GM12872 (cell line): Measurements from ENCODE around the gene RNFT2.

Source experiments
- CTCF ChIP-seq: IDR thresholded peaks from 3 replicates; pipeline ENCODE4 v1.5.1; 2011; ENCODE audit warnings: low read depth, mild to moderate bottlenecking, low read length, moderate library complexity; ENCODE audit not compliant: insufficient read depth

The RNFT2 gene

GRCh38 chr12:116813271-116814041 is 75.3 kb downstream of the RNFT2 start:
- TF ChIP-seq CTCF, result no peak

DNA sequence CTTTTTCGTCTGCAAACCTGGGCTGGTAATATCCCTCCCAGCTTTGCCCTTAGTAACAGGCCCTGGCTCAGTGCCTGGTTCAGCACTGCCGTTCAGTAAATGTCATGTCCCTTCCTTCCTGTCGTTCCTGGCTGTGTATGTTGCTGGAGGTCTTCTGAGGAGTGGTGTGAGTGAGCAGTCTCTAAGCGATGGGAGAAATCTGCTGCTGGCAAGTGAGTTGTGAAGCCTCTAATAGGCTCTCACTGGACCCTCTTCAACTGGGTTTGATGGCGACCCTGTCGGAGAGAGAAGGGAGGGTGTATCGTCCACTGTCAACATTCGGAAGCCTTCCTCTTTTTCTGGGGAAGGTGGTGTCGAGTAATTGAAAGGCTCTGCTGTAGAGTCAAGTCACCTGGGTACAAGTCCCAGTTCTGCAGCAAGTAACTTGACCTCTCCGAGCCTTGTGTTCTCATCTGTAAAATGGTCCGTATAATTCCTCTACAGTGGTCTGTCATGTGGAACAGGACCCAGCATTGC is 80.3 kb downstream of the RNFT2 start:
- no peak for TF ChIP-seq CTCF

DNA sequence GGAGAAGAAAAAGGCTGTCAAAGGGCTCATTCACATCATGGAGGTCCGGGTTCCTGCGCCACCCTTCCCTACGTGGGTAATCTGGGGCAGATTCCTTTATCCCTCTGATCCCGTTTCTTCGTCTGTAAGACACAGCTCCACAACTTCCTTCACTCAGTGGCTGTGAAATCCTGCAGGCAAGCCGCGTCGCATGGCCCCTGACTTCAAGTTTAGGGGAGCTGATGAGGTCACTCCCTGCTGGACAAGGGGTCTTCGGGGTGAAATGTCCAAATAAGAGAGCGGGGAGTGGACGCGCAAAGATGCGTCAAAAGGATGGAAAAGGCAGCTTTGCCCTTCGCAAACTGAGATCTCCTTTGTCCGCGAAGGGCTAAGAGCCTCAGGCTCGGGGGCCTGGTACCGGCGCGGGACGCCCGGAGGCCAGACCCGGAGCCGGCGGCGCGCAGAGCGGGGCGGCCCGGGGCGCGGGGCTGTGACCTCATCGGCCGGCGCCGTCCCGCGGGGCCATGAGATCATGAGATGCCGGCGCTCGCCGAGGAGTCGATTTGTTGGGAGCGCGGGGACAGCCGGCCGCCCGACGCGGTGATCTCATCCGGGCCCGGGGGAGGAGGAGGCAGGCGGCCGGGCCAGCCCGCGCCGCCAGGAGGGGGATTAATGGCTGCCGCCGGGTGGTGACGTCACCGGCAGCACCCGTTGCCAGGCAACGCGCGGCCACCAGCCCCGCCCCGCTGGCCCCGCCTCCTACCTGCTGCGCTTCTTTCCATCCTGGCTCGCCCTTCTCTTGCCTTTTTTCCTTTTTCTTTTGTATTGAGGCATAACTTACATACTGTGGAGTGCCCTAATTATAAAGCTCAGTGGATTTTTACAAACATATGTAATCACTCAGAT is 81.1 kb downstream of the RNFT2 start:
- TF ChIP-seq CTCF, result no peak

DNA sequence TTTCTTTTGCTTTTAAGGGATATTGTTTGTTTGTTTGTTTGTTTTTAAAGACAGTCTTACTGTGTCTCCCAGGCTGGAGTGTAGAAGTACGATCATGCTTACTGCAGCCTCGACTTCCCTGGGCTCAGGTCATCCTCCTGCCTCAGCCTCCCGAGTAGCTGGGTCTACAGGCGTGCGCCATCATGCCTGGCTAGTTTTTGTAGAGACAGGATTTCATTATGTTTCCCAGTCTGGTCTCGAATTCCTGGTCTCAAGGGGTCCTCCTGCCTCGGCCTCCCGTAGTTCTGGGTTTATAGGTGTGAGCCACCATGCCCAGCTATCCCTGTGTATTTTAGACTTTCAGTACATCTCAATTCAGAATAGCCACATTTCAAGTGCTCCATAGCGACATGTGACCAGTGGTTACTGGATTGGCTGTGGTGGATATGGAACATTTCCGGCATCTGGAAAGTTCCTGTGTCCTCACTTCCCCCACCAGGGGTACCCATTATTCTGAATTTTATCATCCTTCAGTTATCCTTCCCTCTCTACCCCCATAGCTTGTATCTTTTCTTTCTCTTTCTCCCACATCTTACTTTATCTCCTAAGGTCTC is 82.0 kb downstream of the RNFT2 start:
- TF ChIP-seq CTCF, result no peak

DNA sequence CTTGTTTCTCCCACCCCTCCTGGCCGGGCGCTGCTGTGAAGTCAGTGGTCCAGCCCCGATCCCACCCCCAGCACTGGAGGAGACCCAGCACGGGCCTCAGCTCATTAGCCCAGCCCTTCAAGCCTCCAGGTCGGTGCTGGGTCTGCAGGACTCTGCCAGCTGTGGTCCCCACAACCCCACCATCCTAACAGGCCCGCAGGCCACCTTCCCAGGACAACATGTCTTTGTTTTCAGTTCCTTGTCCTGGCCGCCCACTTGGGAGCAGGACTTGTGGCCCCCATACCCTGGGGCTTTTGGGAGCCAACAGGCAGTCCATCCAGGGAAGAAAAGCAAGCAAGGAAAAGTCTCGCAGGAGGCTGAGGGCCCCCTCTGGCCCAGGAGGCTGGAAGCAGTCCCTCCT is 83.2 kb downstream of the RNFT2 start:
- no peak for TF ChIP-seq CTCF

DNA sequence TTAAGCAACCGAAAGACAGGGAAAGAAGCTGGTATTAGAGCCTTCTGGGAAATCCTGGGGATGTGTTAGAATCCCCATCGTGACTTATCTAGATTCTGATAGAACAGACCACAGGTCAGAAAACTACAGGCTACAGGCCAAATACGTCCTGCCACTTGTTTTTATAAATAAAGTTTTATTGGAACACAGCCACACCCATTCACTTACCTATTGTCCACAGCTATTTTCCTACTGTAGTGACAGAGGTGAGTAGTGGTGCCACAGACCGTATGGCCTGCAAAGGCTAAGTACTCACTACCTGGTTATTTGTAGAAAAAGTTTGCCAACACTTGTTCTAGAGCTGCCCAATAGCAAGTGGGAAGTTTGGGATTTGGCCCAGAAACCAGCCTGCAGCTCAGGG is 89.3 kb downstream of the RNFT2 start:
- no peak for TF ChIP-seq CTCF

DNA sequence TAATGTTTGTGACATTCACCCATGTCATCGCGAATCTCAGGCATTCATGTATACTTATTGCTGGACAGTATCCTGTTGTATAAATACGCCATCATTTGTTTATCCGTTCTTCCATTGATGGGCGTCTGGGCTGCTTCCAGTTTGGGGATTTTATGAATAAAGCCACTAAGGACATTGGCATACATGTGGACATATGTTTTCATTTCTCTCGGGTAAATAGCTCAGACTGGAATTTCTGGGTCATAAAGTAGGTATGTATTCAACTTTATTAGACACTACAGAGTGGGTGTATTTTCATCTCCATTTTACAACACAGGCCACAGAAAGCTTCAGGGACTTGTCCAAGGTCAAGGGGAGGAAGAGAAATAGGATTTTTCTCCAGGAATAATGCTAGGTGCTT is 94.2 kb downstream of the RNFT2 start:
- no peak for TF ChIP-seq CTCF
